Upper lobe of left lung (tissue), 4 donors: ENCODE results near the gene FEM1B.

Experiments
- CTCF ChIP-seq, 6 experiments: fragments of 450-650 bp in 4 of 6; fragments of 200-600 bp in 2 of 6; sonication (generic) in 2 of 6; IDR thresholded peaks; one replicate each; pipeline ENCODE4 v1.5.1; 2016 to 2019; ENCODE audit warnings: antibody characterized with exemption in 6 of 6
- EP300 ChIP-seq, 4 donors: sonication (generic); formaldehyde crosslinking; IDR thresholded peaks; one replicate each; pipeline ENCODE4 v1.5.1; 2017; ENCODE audit warnings: antibody characterized with exemption in 4 of 4, control low read depth in 2 of 4
- POLR2A ChIP-seq, 4 donors: fragments of 450-650 bp; IDR thresholded peaks; one replicate each; pipeline ENCODE4 v1.5.1; 2016 to 2017; ENCODE audit warnings: antibody characterized with exemption in 4 of 4, mild to moderate bottlenecking in 2 of 4

GRCh38 chr15:68239025-68239424, 38.5 kb upstream of the FEM1B start:
- TF ChIP-seq CTCF (IDR thresholded peaks at IDR 0.05) (no peak), EP300 (IDR thresholded peaks at IDR 0.05) (no peak), POLR2A (IDR thresholded peaks at IDR 0.05) (no peak)
